K562 (cell line): ENCODE measurements around the gene ERAS. TPM values are rescaled to one million over a fixed set of nuclear protein-coding genes. Genes with fewer than 3 reads are reported as not detected.
A peak's percentile ranks its signal among the peaks of the same experiment; 100 is the strongest.

Experiments used
- CBFA2T3 ChIP-seq: fragments of 450-650 bp; IDR thresholded peaks from 2 replicates; pipeline ENCODE4 v1.6.1; 2017
- ETS2 ChIP-seq: IDR thresholded peaks from 2 replicates; pipeline ENCODE4 v1.6.1; 2016; ENCODE audit warnings: borderline replicate concordance, missing genetic modification characterization, mild to moderate bottlenecking, moderate library complexity, missing compliant biosample characterization; ENCODE audit not compliant: poor library complexity, severe bottlenecking
- ETV5 ChIP-seq: sonication (generic); formaldehyde crosslinking; IDR thresholded peaks from 2 replicates; pipeline ENCODE4 v1.4.0; 2020; ENCODE audit warnings: low read depth, mild to moderate bottlenecking, missing genetic modification reagents
- EWSR1 ChIP-seq: fragments of 450-650 bp; IDR thresholded peaks from 2 replicates; pipeline ENCODE4 v1.6.1; 2018; ENCODE audit warnings: borderline replicate concordance, mild to moderate bottlenecking, low read depth, moderate library complexity; ENCODE audit not compliant: partially characterized antibody
- HDAC1 ChIP-seq, 2 experiments: fragments of 450-650 bp; IDR thresholded peaks; 2 replicates each; pipeline ENCODE4 v1.6.1; 2016 to 2017; ENCODE audit warnings: inconsistent platforms in 1 of 2, mild to moderate bottlenecking in 1 of 2, moderate library complexity in 1 of 2
- IRF9 ChIP-seq: fragments of 450-650 bp; IDR thresholded peaks from 2 replicates; pipeline ENCODE4 v1.6.1; 2016; ENCODE audit warnings: missing biosample characterization, missing genetic modification characterization
- JUN ChIP-seq, 2 experiments: sonication (generic) in 1 of 2; formaldehyde crosslinking in 1 of 2; IDR thresholded peaks; 2 replicates each; pipeline versions ENCODE4 v1.6.1 to v1.8.0; 2012 to 2022; ENCODE audit warnings: borderline replicate concordance in 2 of 2, mild to moderate bottlenecking in 2 of 2, improper control_type of control experiment in 1 of 2, low read depth in 1 of 2, low read length in 1 of 2, missing genetic modification reagents in 1 of 2
- MAFK ChIP-seq: IDR thresholded peaks from 2 replicates; pipeline ENCODE4 v1.6.1; 2011; ENCODE audit warnings: low read length, improper control_type of control experiment
- NRF1 ChIP-seq, 2 experiments: fragments of 450-650 bp; IDR thresholded peaks in 1 of 2; conservative IDR thresholded peaks in 1 of 2; 2 replicates each; pipeline ENCODE4 v1.6.1; 2014; ENCODE audit warnings: mild to moderate bottlenecking in 2 of 2
- PKNOX1 ChIP-seq: fragments of 450-650 bp; IDR thresholded peaks from 2 replicates; pipeline ENCODE4 v1.6.1; 2016
- RBFOX2 ChIP-seq: fragments of 200-400 bp; formaldehyde crosslinking; IDR thresholded peaks from 2 replicates; pipeline ENCODE4 v1.6.1; 2017; ENCODE audit warnings: low read depth, mild to moderate bottlenecking, low read length, moderate library complexity
- RUNX1 ChIP-seq: sonication (generic); IDR thresholded peaks from 2 replicates; pipeline ENCODE4 v1.6.1; 2016; ENCODE audit warnings: antibody characterized with exemption, low read depth
- SRSF1 ChIP-seq: fragments of 200-400 bp; formaldehyde crosslinking; IDR thresholded peaks from 2 replicates; pipeline ENCODE4 v1.6.1; 2017; ENCODE audit warnings: mild to moderate bottlenecking, low read depth, low read length, moderate library complexity
- TAF7 ChIP-seq: fragments of 450-650 bp; IDR thresholded peaks from 2 replicates; pipeline ENCODE4 v1.6.1; 2016; ENCODE audit warnings: missing genetic modification characterization, missing compliant biosample characterization
- TRIM25 ChIP-seq: fragments of 450-650 bp; IDR thresholded peaks from 2 replicates; pipeline ENCODE4 v1.7.0; 2016; ENCODE audit warnings: borderline replicate concordance
- ZBTB33 ChIP-seq: sonication (generic); formaldehyde crosslinking; IDR thresholded peaks from 2 replicates; pipeline ENCODE4 v1.8.1; 2023; ENCODE audit warnings: mild to moderate bottlenecking, missing genetic modification reagents
- ZNF12 ChIP-seq: sonication (generic); formaldehyde crosslinking; IDR thresholded peaks from 2 replicates; pipeline ENCODE4 v1.4.0; 2020; ENCODE audit warnings: mild to moderate bottlenecking, missing genetic modification reagents
- ZNF212 ChIP-seq: fragments of 450-650 bp; formaldehyde crosslinking; IDR thresholded peaks from 2 replicates; pipeline ENCODE4 v1.4.0; 2020; ENCODE audit warnings: mild to moderate bottlenecking
- ZNF316 ChIP-seq: fragments of 450-650 bp; IDR thresholded peaks from 2 replicates; pipeline ENCODE4 v1.6.1; 2016
- ZNF639 ChIP-seq, 2 experiments: fragments of 200-800 bp in 1 of 2; sonication (Bioruptor generic) in 1 of 2; sonication (generic) in 1 of 2; formaldehyde crosslinking in 1 of 2; IDR thresholded peaks in 1 of 2; conservative IDR thresholded peaks in 1 of 2; 2 replicates each; pipeline versions ENCODE4 v1.5.0 to v1.6.1; 2016 to 2020; ENCODE audit warnings: missing compliant biosample characterization in 1 of 2, missing genetic modification characterization in 1 of 2, missing genetic modification reagents in 1 of 2
- polyA plus RNA-seq, 8 experiments: library from polyadenylated mRNA; depleted of rRNA in 4 of 8; stranded (reverse) in 5 of 8; unstranded in 3 of 8; fragments of >200 nt; fragmentation: Nextera tagmentation in 2 of 8; fragmentation: Illumina TruSeq in 1 of 8; extraction: Ambion mirVana in 2 of 8; extraction: Trizol in 1 of 8; gene quantifications; 2 replicates each; pipeline versions ENCODE4 v1.2.1 to v1.2.3, GENCODE V29; 2011 to 2014; ENCODE audit warnings: inconsistent platforms in 1 of 8, missing spikeins in 1 of 8
- total RNA-seq, 7 experiments: library from RNA; depleted of rRNA in 6 of 7; stranded (reverse); fragments of >200 nt in 6 of 7; fragmentation: Illumina TruSeq in 2 of 7; extraction: Trizol in 2 of 7; gene quantifications; 2 replicates each; pipeline versions ENCODE4 v1.2.1 to v1.2.3, GENCODE V29; 2011 to 2021; ENCODE audit warnings: low replicate concordance in 1 of 7

Gene ERAS
- total and polyA plus RNA-seq, 9 of the 15 experiments (the other 6 are each of a cell fraction or from before 2014, with no cell fraction given): 0.07 to 0.12 TPM; not detected in 7

GRCh38 chrX:48794911-48795515, 31.3 kb upstream of the ERAS start (continued):
- TF ChIP-seq IRF9 (tag): no peak
- TF ChIP-seq MAFK: 0 out of 2 replicates have a peak, but pooled peaks have one; percentile 9
- TF ChIP-seq JUN (IDR thresholded peaks at IDR 0.05; ENCODE audit: borderline replicate concordance, low read depth, low read length): no peak
- TF ChIP-seq JUN (CRISPR knock-in tag; IDR thresholded peaks at IDR 0.05; ENCODE audit: borderline replicate concordance): no peak
- TF ChIP-seq TAF7 (tag): no peak
- no peak for TF ChIP-seq ZNF12 (CRISPR knock-in tag)
- no peak for TF ChIP-seq HDAC1 (IDR thresholded peaks at IDR 0.05)
- TF ChIP-seq ZNF639 (CRISPR knock-in tag; conservative IDR thresholded peaks at IDR 0.05 in 1 of 2, IDR thresholded peaks at IDR 0.05 in 1 of 2): peak in 1 of 2 experiments; percentile 47; a peak in 1 of 4 replicates
- no peak for TF ChIP-seq RUNX1
- no peak for TF ChIP-seq ZBTB33 (CRISPR knock-in tag)
- TF ChIP-seq TRIM25: no peak
- peak; percentile 58; the same call in 1 of the 2 replicates for TF ChIP-seq RBFOX2
- no peak for TF ChIP-seq EWSR1
- no peak for TF ChIP-seq PKNOX1
- TF ChIP-seq ZNF212 (CRISPR knock-in tag): no peak
- TF ChIP-seq NRF1 (conservative IDR thresholded peaks at IDR 0.05 in 1 of 2, IDR thresholded peaks at IDR 0.05 in 1 of 2): no peak
- TF ChIP-seq CBFA2T3: no peak
- TF ChIP-seq ETV5 (CRISPR knock-in tag): 0 out of 2 replicates have a peak, but pooled peaks have one; percentile 42
- TF ChIP-seq ZNF316: no peak
- no peak for TF ChIP-seq SRSF1
- no peak for TF ChIP-seq ETS2 (tag)
